OCI-LY7 (cell line): ENCODE measurements around the gene MPEG1. TPM values are rescaled to one million over a fixed set of nuclear protein-coding genes. Genes with fewer than 3 reads are reported as not detected.

Experiments
- BruUV-seq: library from RNA; stranded (reverse); fragments of 400-500 nt; replicated peaks from 2 replicates; lab custom pipeline; 2021; lab: Mats Ljungman, UMichigan
- CTCF ChIA-PET: fragments of 300-600 bp; sonication (Branson Sonifier 250); formaldehyde crosslinking; loops from one replicate; lab custom pipeline; 2022; ENCODE audit warnings: antibody characterized with exemption; ENCODE audit not compliant: unreplicated experiment; lab: Charles Lee
- POLR2A ChIA-PET: fragments of 300-600 bp; sonication (Branson Sonifier 250); formaldehyde crosslinking; loops from one replicate; lab custom pipeline; 2022; ENCODE audit warnings: antibody characterized with exemption; lab: Charles Lee
- DNase-seq: peaks from one replicate; pipeline ENCODE4 v3.0.0-alpha.2; 2015; ENCODE audit warnings: low spot score
- H2AFZ ChIP-seq: fragments of 200-600 bp; sonication (generic), shearing (Covaris generic); 2 replicates; pipeline ENCODE4 v1.6.1; 2014; ENCODE audit warnings: mild to moderate bottlenecking, antibody characterized with exemption, low read length, moderate library complexity
- H3K27ac ChIP-seq: fragments of 200-600 bp; sonication (generic); 2 replicates; pipeline ENCODE4 v1.5.1; 2014; ENCODE audit warnings: mixed run types, low read depth, mild to moderate bottlenecking, moderate library complexity, low read length, inconsistent platforms; ENCODE audit not compliant: poor library complexity, severe bottlenecking
- H3K36me3 ChIP-seq: fragments of 200-600 bp; sonication (generic); 2 replicates; pipeline ENCODE4 v1.6.1; 2014; ENCODE audit warnings: mild to moderate bottlenecking, antibody characterized with exemption, low read length, moderate library complexity, mixed read lengths; ENCODE audit not compliant: insufficient read depth
- H3K4me1 ChIP-seq: fragments of 200-600 bp; sonication (generic); 2 replicates; pipeline ENCODE4 v1.5.1; 2014; ENCODE audit warnings: mild to moderate bottlenecking, low read length; ENCODE audit not compliant: insufficient read depth, poor library complexity, severe bottlenecking
- H3K4me2 ChIP-seq: fragments of 200-600 bp; sonication (generic); 2 replicates; pipeline ENCODE4 v1.6.1; 2014; ENCODE audit warnings: mild to moderate bottlenecking, low read length
- H3K4me3 ChIP-seq: fragments of 200-600 bp; sonication (generic); 2 replicates; pipeline ENCODE4 v1.5.1; 2014; ENCODE audit warnings: mild to moderate bottlenecking, low read depth, low read length; ENCODE audit not compliant: poor library complexity, severe bottlenecking
- H3K79me2 ChIP-seq: fragments of 200-600 bp; sonication (generic); 2 replicates; pipeline ENCODE4 v1.6.1; 2016; ENCODE audit warnings: low read depth, mild to moderate bottlenecking, low read length, moderate library complexity, mixed read lengths; ENCODE audit not compliant: insufficient read depth
- H3K9me2 ChIP-seq: fragments of 200-600 bp; sonication (generic); 2 replicates; pipeline ENCODE4 v1.6.1; 2016; ENCODE audit warnings: mild to moderate bottlenecking, low read length, mixed read lengths; ENCODE audit not compliant: insufficient read depth
- H3K9me3 ChIP-seq: fragments of 200-600 bp; sonication (generic); 2 replicates; pipeline ENCODE4 v1.6.1; 2014; ENCODE audit warnings: mild to moderate bottlenecking, mixed run types, low read length, mixed read lengths
- H4K20me1 ChIP-seq: fragments of 200-600 bp; sonication (generic); 2 replicates; pipeline ENCODE4 v1.6.1; 2014; ENCODE audit warnings: mild to moderate bottlenecking, antibody characterized with exemption, low read length, moderate library complexity, mixed read lengths; ENCODE audit not compliant: insufficient read depth
- EZH2phosphoT487 ChIP-seq: fragments of 200-600 bp; sonication (generic); IDR thresholded peaks from 2 replicates; pipeline ENCODE4 v1.6.1; 2018; ENCODE audit warnings: low read depth, borderline replicate concordance, mild to moderate bottlenecking, mixed run types, antibody characterized with exemption, low read length, moderate library complexity, mixed read lengths
- intact Hi-C: fragments of 100-400 bp; cut with micrococcal nuclease; formaldehyde crosslinking; loops from one replicate; pipeline ENCODE4 v1.10.0; 2022; ENCODE audit not compliant: unreplicated experiment
- total RNA-seq, 2 experiments: library from RNA; depleted of rRNA in 1 of 2; stranded (reverse); fragments of >200 nt in 1 of 2; shearing (Covaris generic) in 1 of 2; gene quantifications; 2 replicates each; pipeline ENCODE4 v1.2.3, GENCODE V29; 2014 to 2022
- TF ChIP-seq, protein P1 (sequence below): fragments of 200-600 bp; sonication (generic); conservative IDR thresholded peaks from 2 replicates; pipeline ENCODE4 v1.5.1; 2014; ENCODE audit warnings: mild to moderate bottlenecking, antibody characterized with exemption, low read length, moderate library complexity, mixed read lengths

Gene MPEG1
- total RNA-seq, 2 experiments from 2014 or later, result 0.06 to 12.4 TPM

DNA sequence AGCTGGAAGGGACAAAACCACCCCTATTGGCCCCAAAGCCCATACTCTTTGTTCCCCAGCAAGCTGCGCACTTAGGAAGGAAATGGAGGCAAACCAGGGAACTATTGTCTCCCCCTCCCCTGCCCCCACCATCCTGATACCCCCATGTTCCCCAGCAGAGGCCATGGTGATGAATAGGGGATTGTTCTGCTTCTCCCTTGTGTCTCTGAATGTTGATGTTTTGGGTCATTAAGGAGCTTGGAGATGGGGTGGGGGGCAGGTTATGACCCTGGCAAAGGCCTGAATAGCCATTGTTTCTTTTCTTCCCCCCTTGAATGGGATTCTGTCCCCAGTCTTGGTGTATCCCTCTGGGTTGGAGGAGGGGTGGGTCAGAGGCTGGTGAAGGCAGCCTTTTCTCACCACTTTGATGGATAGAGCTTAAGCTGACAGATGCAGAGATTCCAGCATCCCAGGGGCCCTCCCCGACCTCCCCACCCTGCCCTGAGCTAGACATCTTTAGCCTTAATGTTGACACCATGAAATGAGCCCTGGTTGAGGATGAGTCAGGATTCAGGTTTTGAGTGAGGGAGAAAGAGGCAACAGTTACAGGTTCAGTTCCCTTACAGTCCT is 32.5 kb downstream of the MPEG1 start:
- CTCF ChIA-PET, result no interaction called here
- H3K27ac ChIP-seq, result no peak overlapping the region
- peaks cover 13% of the 10 kb centered on the region for H3K4me1 ChIP-seq
- no peaks in the 10 kb centered on the region for H4K20me1 ChIP-seq
- H3K36me3 ChIP-seq, result no peaks in the 10 kb centered on the region; the same call in 1 of the 2 replicates
- H3K4me3 ChIP-seq, result no peak overlapping the region
- H2AFZ ChIP-seq, result no peak overlapping the region
- intact Hi-C loops, result no loop called here
- H3K4me2 ChIP-seq, result no peak overlapping the region
- no peak for TF ChIP-seq EZH2phosphoT487
- TF ChIP-seq, protein P1, sequence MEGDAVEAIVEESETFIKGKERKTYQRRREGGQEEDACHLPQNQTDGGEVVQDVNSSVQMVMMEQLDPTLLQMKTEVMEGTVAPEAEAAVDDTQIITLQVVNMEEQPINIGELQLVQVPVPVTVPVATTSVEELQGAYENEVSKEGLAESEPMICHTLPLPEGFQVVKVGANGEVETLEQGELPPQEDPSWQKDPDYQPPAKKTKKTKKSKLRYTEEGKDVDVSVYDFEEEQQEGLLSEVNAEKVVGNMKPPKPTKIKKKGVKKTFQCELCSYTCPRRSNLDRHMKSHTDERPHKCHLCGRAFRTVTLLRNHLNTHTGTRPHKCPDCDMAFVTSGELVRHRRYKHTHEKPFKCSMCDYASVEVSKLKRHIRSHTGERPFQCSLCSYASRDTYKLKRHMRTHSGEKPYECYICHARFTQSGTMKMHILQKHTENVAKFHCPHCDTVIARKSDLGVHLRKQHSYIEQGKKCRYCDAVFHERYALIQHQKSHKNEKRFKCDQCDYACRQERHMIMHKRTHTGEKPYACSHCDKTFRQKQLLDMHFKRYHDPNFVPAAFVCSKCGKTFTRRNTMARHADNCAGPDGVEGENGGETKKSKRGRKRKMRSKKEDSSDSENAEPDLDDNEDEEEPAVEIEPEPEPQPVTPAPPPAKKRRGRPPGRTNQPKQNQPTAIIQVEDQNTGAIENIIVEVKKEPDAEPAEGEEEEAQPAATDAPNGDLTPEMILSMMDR, result no peak
- no TSS peak for BruUV-seq
- DNase-seq, result no peak
- POLR2A ChIA-PET, result no interaction called here
- no peaks in the 10 kb centered on the region for H3K9me2 ChIP-seq
- no peaks in the 10 kb centered on the region for H3K79me2 ChIP-seq
- 0 out of 2 replicates have a peak, but pooled peaks cover 9% of the 10 kb centered on the region for H3K9me3 ChIP-seq

- intact Hi-C loops, result no loop called here
- TF ChIP-seq, protein P1, result no peak
- no peak for TF ChIP-seq EZH2phosphoT487
- Histone ChIP-seq H3K27ac (no peak overlapping the region), H3K4me1 (peaks cover 6% of the 10 kb centered on the region), H3K9me3 (0 out of 2 replicates have a peak, but pooled peaks cover 9% of the 10 kb centered on the region), H4K20me1 (no peaks in the 10 kb centered on the region), H3K79me2 (no peaks in the 10 kb centered on the region), H2AFZ (no peak overlapping the region), H3K9me2 (no peaks in the 10 kb centered on the region), H3K36me3 (no peaks in the 10 kb centered on the region; the same call in 1 of the 2 replicates), H3K4me2 (no peak overlapping the region), H3K4me3 (no peak overlapping the region)
- BruUV-seq, result no TSS peak
- CTCF ChIA-PET, result no interaction called here
- POLR2A ChIA-PET, result no interaction called here
- DNase-seq, result no peak
These were observed 33.6 kb downstream of the MPEG1 start for GRCh38 chr11:59179121-59179520.

- CTCF ChIA-PET, result no interaction called here
- H3K4me3 ChIP-seq, result no peak overlapping the region
- no peaks in the 10 kb centered on the region for H3K9me2 ChIP-seq
- no TSS peak for BruUV-seq
- no peak for TF ChIP-seq EZH2phosphoT487
- TF ChIP-seq, protein P1, result no peak
- 0 out of 2 replicates have a peak, but pooled peaks cover 9% of the 10 kb centered on the region for H3K9me3 ChIP-seq
- H4K20me1 ChIP-seq, result no peaks in the 10 kb centered on the region
- H3K4me1 ChIP-seq, result peaks cover under 1% of the 10 kb centered on the region
- no peak overlapping the region for H3K27ac ChIP-seq
- H2AFZ ChIP-seq, result no peak overlapping the region
- no peak overlapping the region for H3K4me2 ChIP-seq
- POLR2A ChIA-PET, result no interaction called here
- no peaks in the 10 kb centered on the region; the same call in 1 of the 2 replicates for H3K36me3 ChIP-seq
- intact Hi-C loops, result no loop called here
- DNase-seq, result no peak
- no peaks in the 10 kb centered on the region for H3K79me2 ChIP-seq
These were observed 34.3 kb downstream of the MPEG1 start for GRCh38 chr11:59178402-59178801.
